ENCODE measurements around the gene TOX2.

TOX2 gene

GRCh38 chr20:44064501-44065400 lies 150.1 kb downstream of the TOX2 start:
- DNase-seq: no peak

- no peak for DNase-seq
These were observed 151.0 kb downstream of the TOX2 start for GRCh38 chr20:44065401-44066340.

GRCh38 chr20:44066645-44067606 lies 152.3 kb downstream of the TOX2 start:
- no peak for DNase-seq

- DNase-seq: no peak
These were observed 153.0 kb downstream of the TOX2 start for GRCh38 chr20:44067650-44068081.

GRCh38 chr20:44068316-44069201 lies 153.9 kb downstream of the TOX2 start:
- DNase-seq: no peak

- no peak for DNase-seq
These were observed 154.8 kb downstream of the TOX2 start for GRCh38 chr20:44069203-44070011.

GRCh38 chr20:44070139-44070900 lies 155.7 kb downstream of the TOX2 start:
- DNase-seq: no peak

GRCh38 chr20:44071057-44071456 lies 156.4 kb downstream of the TOX2 start:
- no peak for DNase-seq

GRCh38 chr20:44071526-44072111 lies 157.0 kb downstream of the TOX2 start:
- no peak for DNase-seq

- no peak for DNase-seq
These were observed 157.7 kb downstream of the TOX2 start for GRCh38 chr20:44072384-44072783.

GRCh38 chr20:44073011-44073674 lies 158.5 kb downstream of the TOX2 start:
- DNase-seq: no peak

- DNase-seq: no peak
These were observed 159.0 kb downstream of the TOX2 start for GRCh38 chr20:44073675-44074071.

GRCh38 chr20:44074252-44075151 lies 159.8 kb downstream of the TOX2 start:
- no peak for DNase-seq

GRCh38 chr20:44075191-44075949 lies 160.7 kb downstream of the TOX2 start:
- DNase-seq: no peak

GRCh38 chr20:44075950-44076232 lies 161.2 kb downstream of the TOX2 start:
- DNase-seq: no peak

- DNase-seq: no peak
These were observed 164.6 kb downstream of the TOX2 start for GRCh38 chr20:44079291-44079690.

GRCh38 chr20:44080064-44080463 lies 165.4 kb downstream of the TOX2 start:
- no peak for DNase-seq
